ENCODE data around the gene TMEM237. TPM values are rescaled to one million over a fixed set of nuclear protein-coding genes. Genes with fewer than 3 reads are reported as not detected.
"Not testable (repeated sequence)": the region's sequence is repeated elsewhere in the genome, so short reads cannot be mapped to it uniquely, and the experiment has no call there.

TMEM237 gene
- total RNA-seq, 5 donors from 2014 or later (not counting 1 experiment from before 2014, with no cell fraction given), result 4.5 to 10.1 (median 7.8) TPM

DNA sequence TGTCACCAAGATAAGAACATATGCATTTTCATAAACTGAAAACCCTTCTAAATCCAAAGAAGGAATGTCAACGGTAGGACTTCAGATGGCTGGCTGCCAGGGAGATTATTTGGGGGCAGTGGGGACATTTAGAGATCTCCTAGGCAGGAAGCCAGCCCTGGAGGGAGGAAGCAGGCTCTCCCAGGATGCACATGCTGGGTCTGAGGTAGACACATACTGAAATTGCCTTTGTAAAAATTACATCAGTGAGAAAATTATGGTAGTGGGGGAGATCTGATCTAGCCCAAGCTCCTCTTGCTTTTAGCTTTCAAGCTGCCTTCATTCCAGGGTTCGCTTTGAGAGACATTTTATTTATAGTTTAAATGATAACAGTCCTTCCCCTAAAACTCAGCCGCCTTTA lies 31.0 kb upstream of the TMEM237 start:
- Mint-ChIP-seq H3K9me3 (peaks cover 0 to 4% (median 3%) of the 10 kb centered on the region in 3 donors), H3K27me3 (peaks cover 0 to 3% of the 10 kb centered on the region in 2 donors), H3K4me3 (no peak overlapping the region), H3K4me1 (peaks cover 0 to 8% (median 0%) of the 10 kb centered on the region in 3 donors), H3K27ac (no peak overlapping the region), H3K36me3 (no peaks in the 10 kb centered on the region)
- H3K27ac ChIP-seq (ENCODE audit: low read length), result no peak overlapping the region
- no peaks in the 10 kb centered on the region for H3K9me3 ChIP-seq
- DNase-seq, result no peak
- peaks cover 0 to 4% of the 10 kb centered on the region in 2 experiments for H3K27me3 ChIP-seq (replicated peaks in 1 of 2; ENCODE audit: control insufficient read depth in 2 of 2, extremely low read depth in 1 of 2, insufficient read depth in 2 of 2, low read length in 1 of 2)
- no peaks in the 10 kb centered on the region for H3K36me3 ChIP-seq (ENCODE audit: control insufficient read depth in 2 of 2, extremely low read depth in 1 of 2, insufficient read depth in 1 of 2, low read length in 1 of 2)
- ChIA-PET CTCF (interaction anchor here in 1 of 2 donors (0.5 kb wide), 1 partner anchor 179 kb away, joined by 5 read pairs; no protein-coding TSS in a partner anchor), POLR2A (no interaction called here)
- no peak for ATAC-seq (replicated peaks in 1 of 4)
- no peak overlapping the region for H3K4me3 ChIP-seq (ENCODE audit: control insufficient read depth in 1 of 2, extremely low read depth in 1 of 2, low read length in 1 of 2)
- no peaks in the 10 kb centered on the region for H3K4me1 ChIP-seq (ENCODE audit: control insufficient read depth in 1 of 2, extremely low read depth in 1 of 2, insufficient read depth in 2 of 2, low read length in 2 of 2)
- no CpG with 5 or more reads among the region's 3 CpGs for WGBS (ENCODE audit: insufficient coverage)

DNA sequence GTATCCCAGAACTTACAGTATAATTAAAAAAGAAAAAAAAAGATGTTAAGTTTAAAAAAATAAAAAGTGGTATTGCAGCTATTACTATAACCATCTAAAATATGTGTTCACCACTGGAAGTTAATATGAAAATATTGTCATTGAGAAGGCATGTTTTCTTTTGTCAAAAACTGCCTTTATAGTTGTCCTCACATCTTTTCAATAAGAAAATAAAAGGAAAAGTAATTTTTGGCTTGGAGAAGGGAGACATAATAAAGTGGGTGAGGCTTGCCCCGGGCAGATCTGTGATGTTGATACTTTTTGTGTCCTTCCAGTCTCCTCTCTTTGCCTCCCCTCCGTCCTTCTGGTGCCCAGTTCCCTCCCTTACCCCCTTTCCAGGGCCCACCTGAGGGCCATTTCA lies 30.2 kb upstream of the TMEM237 start:
- no peaks in the 10 kb centered on the region for H3K36me3 Mint-ChIP-seq
- no peak overlapping the region for H3K4me3 Mint-ChIP-seq
- POLR2A ChIA-PET, result interaction anchor here in 1 of 2 donors (0.6 kb wide), 1 partner anchor 119 kb away, joined by 6 read pairs; no protein-coding TSS in a partner anchor
- no peak for ATAC-seq (replicated peaks in 1 of 4)
- H3K4me1 ChIP-seq (ENCODE audit: control insufficient read depth in 1 of 2, extremely low read depth in 1 of 2, insufficient read depth in 2 of 2, low read length in 2 of 2), result no peaks in the 10 kb centered on the region
- peaks cover 0 to 4% of the 10 kb centered on the region in 2 experiments for H3K27me3 ChIP-seq (replicated peaks in 1 of 2; ENCODE audit: control insufficient read depth in 2 of 2, extremely low read depth in 1 of 2, insufficient read depth in 2 of 2, low read length in 1 of 2)
- no peak overlapping the region for H3K4me3 ChIP-seq (ENCODE audit: control insufficient read depth in 1 of 2, extremely low read depth in 1 of 2, low read length in 1 of 2)
- no peak overlapping the region for H3K27ac Mint-ChIP-seq
- no peak for DNase-seq
- no peak overlapping the region for H3K27ac ChIP-seq (ENCODE audit: low read length)
- 67% methylated on average over 1 of the region's 2 CpGs for WGBS (ENCODE audit: insufficient coverage)
- no peaks in the 10 kb centered on the region for H3K9me3 ChIP-seq
- peaks cover 0 to 4% (median 3%) of the 10 kb centered on the region in 3 donors for H3K9me3 Mint-ChIP-seq
- peaks cover 0 to 3% of the 10 kb centered on the region in 2 donors for H3K27me3 Mint-ChIP-seq
- no peaks in the 10 kb centered on the region for H3K36me3 ChIP-seq (ENCODE audit: control insufficient read depth in 2 of 2, extremely low read depth in 1 of 2, insufficient read depth in 1 of 2, low read length in 1 of 2)
- peaks cover 0 to 8% (median 0%) of the 10 kb centered on the region in 3 donors for H3K4me1 Mint-ChIP-seq
- CTCF ChIA-PET, result no interaction called here

DNA sequence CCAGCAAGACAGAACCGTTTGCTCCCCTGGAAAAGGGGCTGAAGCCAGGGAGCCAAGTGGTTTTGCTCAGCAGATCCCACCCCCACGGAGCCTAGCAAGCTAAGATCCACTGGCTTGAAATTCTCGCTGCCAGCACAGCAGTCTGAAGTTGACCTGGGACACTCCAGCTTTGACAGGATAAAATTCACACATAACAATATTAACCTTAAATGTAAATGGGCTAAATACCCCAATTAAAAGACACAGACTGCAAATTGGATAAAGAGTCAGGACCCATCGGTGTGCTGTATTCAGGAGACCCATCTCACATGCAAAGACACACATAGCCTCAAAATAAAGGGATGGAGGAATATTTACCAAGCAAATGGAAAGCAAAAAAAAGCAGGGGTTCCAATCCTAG lies 27.9 kb upstream of the TMEM237 start:
- not testable (repeated sequence) for ATAC-seq (replicated peaks in 1 of 4)

DNA sequence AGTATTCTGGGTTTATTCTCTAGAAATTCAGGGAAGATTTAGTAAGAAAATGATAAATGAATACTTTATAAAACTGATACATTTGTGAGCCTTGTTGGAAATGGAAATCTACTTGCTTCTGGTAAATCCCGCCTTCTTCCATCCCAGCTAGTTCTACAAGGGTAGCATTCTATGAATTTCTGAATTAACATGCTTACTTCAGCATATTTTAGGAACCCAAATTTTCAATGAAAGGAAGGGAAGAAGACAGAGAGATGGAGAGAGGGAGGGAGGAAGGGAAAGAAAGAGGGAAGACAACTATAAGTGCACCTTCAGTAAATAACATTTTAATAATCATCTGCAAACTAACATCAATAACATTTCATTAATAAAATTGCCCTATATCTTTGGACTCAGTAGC lies 26.6 kb upstream of the TMEM237 start:
- no peak overlapping the region for H3K27ac Mint-ChIP-seq
- no peaks in the 10 kb centered on the region for H3K36me3 ChIP-seq (ENCODE audit: control insufficient read depth in 2 of 2, extremely low read depth in 1 of 2, insufficient read depth in 1 of 2, low read length in 1 of 2)
- no peak overlapping the region for H3K27ac ChIP-seq (ENCODE audit: low read length)
- CTCF ChIA-PET, result interaction anchor here in 1 of 2 donors (1.3 kb wide), 1 partner anchor 508 kb away, joined by 5 read pairs; no protein-coding TSS in a partner anchor
- DNase-seq (no peak), ATAC-seq (replicated peaks in 1 of 4) (no peak)
- no CpG with 5 or more reads among the region's 1 CpG for WGBS (ENCODE audit: insufficient coverage)
- no peaks in the 10 kb centered on the region for H3K36me3 Mint-ChIP-seq
- peaks cover 0 to 4% of the 10 kb centered on the region in 2 experiments for H3K27me3 ChIP-seq (replicated peaks in 1 of 2; ENCODE audit: control insufficient read depth in 2 of 2, extremely low read depth in 1 of 2, insufficient read depth in 2 of 2, low read length in 1 of 2)
- no peaks in the 10 kb centered on the region for H3K4me1 ChIP-seq (ENCODE audit: control insufficient read depth in 1 of 2, extremely low read depth in 1 of 2, insufficient read depth in 2 of 2, low read length in 2 of 2)
- no peak overlapping the region for H3K4me3 Mint-ChIP-seq
- H3K9me3 ChIP-seq, result no peaks in the 10 kb centered on the region
- H3K4me1 Mint-ChIP-seq, result peaks cover 0 to 8% (median 0%) of the 10 kb centered on the region in 3 donors
- peaks cover 0 to 4% (median 3%) of the 10 kb centered on the region in 3 donors for H3K9me3 Mint-ChIP-seq
- H3K27me3 Mint-ChIP-seq, result peaks cover 0 to 3% of the 10 kb centered on the region in 2 donors
- no peak overlapping the region for H3K4me3 ChIP-seq (ENCODE audit: control insufficient read depth in 1 of 2, extremely low read depth in 1 of 2, low read length in 1 of 2)
- POLR2A ChIA-PET, result no interaction called here

More for the DNA sequence above, 27.9 kb upstream of the TMEM237 start:
- H3K9me3 ChIP-seq; H3K36me3 ChIP-seq (ENCODE audit: control insufficient read depth in 2 of 2, extremely low read depth in 1 of 2, insufficient read depth in 1 of 2, low read length in 1 of 2); DNase-seq; H3K4me1 ChIP-seq (ENCODE audit: control insufficient read depth in 1 of 2, extremely low read depth in 1 of 2, insufficient read depth in 2 of 2, low read length in 2 of 2); H3K9me3 Mint-ChIP-seq; H3K27me3 ChIP-seq (replicated peaks in 1 of 2; ENCODE audit: control insufficient read depth in 2 of 2, extremely low read depth in 1 of 2, insufficient read depth in 2 of 2, low read length in 1 of 2); H3K27ac Mint-ChIP-seq; H3K36me3 Mint-ChIP-seq; POLR2A ChIA-PET; CTCF ChIA-PET; H3K4me3 ChIP-seq (ENCODE audit: control insufficient read depth in 1 of 2, extremely low read depth in 1 of 2, low read length in 1 of 2); H3K4me1 Mint-ChIP-seq; H3K4me3 Mint-ChIP-seq; H3K27me3 Mint-ChIP-seq; H3K27ac ChIP-seq (ENCODE audit: low read length): not testable (repeated sequence)
- WGBS (ENCODE audit: insufficient coverage), result 44% methylated on average over 2 of the region's 4 CpGs

DNA sequence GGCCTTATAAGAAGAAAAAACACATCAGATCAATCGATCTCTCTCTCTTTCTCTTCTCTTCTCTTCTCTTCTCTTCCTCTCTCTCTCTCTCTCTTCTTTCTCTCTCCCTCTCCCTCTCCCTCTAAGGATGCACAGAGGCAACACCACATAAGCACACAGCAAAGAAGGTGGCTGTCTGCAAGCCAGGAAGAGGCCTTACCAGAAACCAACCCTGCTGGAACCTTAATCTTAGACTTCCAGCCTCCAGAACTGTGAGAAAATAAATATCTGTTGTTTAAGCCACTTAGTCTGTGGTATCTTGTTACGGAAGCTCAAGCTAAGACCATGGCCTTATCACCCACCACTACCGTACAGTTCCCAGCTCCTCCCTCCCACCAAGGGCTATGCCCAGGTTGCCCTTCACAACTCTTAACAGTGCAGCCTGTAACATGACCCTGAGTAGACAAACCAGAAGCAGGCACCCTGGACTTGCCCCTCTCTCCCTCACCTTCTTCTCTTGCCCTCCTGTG lies 25.2 kb upstream of the TMEM237 start:
- Histone ChIP-seq H3K27ac (ENCODE audit: low read length) (no peak overlapping the region), H3K36me3 (ENCODE audit: control insufficient read depth in 2 of 2, extremely low read depth in 1 of 2, insufficient read depth in 1 of 2, low read length in 1 of 2) (no peaks in the 10 kb centered on the region), H3K27me3 (replicated peaks in 1 of 2; ENCODE audit: control insufficient read depth in 2 of 2, extremely low read depth in 1 of 2, insufficient read depth in 2 of 2, low read length in 1 of 2) (peaks cover 0 to 4% of the 10 kb centered on the region in 2 experiments), H3K4me1 (ENCODE audit: control insufficient read depth in 1 of 2, extremely low read depth in 1 of 2, insufficient read depth in 2 of 2, low read length in 2 of 2) (no peaks in the 10 kb centered on the region), H3K9me3 (no peaks in the 10 kb centered on the region), H3K4me3 (ENCODE audit: control insufficient read depth in 1 of 2, extremely low read depth in 1 of 2, low read length in 1 of 2) (no peak overlapping the region)
- H3K27me3 Mint-ChIP-seq, result peaks cover 0 to 3% of the 10 kb centered on the region in 2 donors
- no peak for ATAC-seq (replicated peaks in 1 of 4)
- H3K9me3 Mint-ChIP-seq, result peaks cover 0 to 4% (median 3%) of the 10 kb centered on the region in 3 donors
- DNase-seq, result no peak
- 90% methylated on average over 2 of the region's 3 CpGs for WGBS (ENCODE audit: insufficient coverage)
- no peak overlapping the region for H3K27ac Mint-ChIP-seq
- ChIA-PET POLR2A (no interaction called here), CTCF (interaction anchor here in 1 of 2 donors (0.6 to 0.7 kb wide), 2 partner anchors 41 to 113 kb away, joined by 3 read pairs; no protein-coding TSS in a partner anchor)
- peaks cover 0 to 8% (median 0%) of the 10 kb centered on the region in 3 donors for H3K4me1 Mint-ChIP-seq
- H3K36me3 Mint-ChIP-seq, result no peaks in the 10 kb centered on the region
- H3K4me3 Mint-ChIP-seq, result no peak overlapping the region

DNA sequence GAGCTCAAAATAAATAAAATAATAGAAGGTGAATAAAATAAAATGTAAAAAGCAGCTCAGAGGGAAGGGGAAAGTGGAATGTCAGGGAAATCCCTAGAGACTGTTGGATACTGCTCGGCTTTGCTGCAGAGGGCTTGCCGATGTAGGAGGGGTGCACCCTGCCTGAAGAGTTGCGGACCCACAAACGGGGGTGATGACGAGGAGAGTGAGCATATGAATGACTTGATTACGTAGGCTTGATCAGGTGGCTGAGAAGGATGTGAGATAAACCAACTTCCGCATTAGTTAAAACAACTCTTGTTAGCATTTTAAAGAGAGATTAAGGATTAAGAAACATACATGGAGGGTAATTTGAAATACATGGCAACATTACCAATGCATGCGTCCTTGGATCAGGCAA lies 21.0 kb upstream of the TMEM237 start:
- POLR2A ChIA-PET, result no interaction called here
- ATAC-seq (replicated peaks in 1 of 4), result no peak

More for the DNA sequence above, 21.0 kb upstream of the TMEM237 start:
- H3K9me3 ChIP-seq, result no peaks in the 10 kb centered on the region
- no peaks in the 10 kb centered on the region for H3K36me3 ChIP-seq (ENCODE audit: control insufficient read depth in 2 of 2, extremely low read depth in 1 of 2, insufficient read depth in 1 of 2, low read length in 1 of 2)
- Mint-ChIP-seq H3K27me3 (no peaks in the 10 kb centered on the region), H3K4me3 (no peak overlapping the region), H3K4me1 (no peaks in the 10 kb centered on the region), H3K36me3 (no peaks in the 10 kb centered on the region), H3K27ac (no peak overlapping the region), H3K9me3 (no peaks in the 10 kb centered on the region)
- no peak overlapping the region for H3K4me3 ChIP-seq (ENCODE audit: control insufficient read depth in 1 of 2, extremely low read depth in 1 of 2, low read length in 1 of 2)
- DNase-seq, result no peak
- CTCF ChIA-PET, result no interaction called here
- no peak overlapping the region for H3K27ac ChIP-seq (ENCODE audit: low read length)
- H3K27me3 ChIP-seq (replicated peaks in 1 of 2; ENCODE audit: control insufficient read depth in 2 of 2, extremely low read depth in 1 of 2, insufficient read depth in 2 of 2, low read length in 1 of 2), result no peaks in the 10 kb centered on the region
- no peaks in the 10 kb centered on the region for H3K4me1 ChIP-seq (ENCODE audit: control insufficient read depth in 1 of 2, extremely low read depth in 1 of 2, insufficient read depth in 2 of 2, low read length in 2 of 2)
- 93% methylated on average over 7 of the region's 8 CpGs for WGBS (ENCODE audit: insufficient coverage)

Data from T-cell (primary cell).